GM21723 (cell line): ENCODE data around the gene PRKAG3.

ENCODE experiments used
- ATAC-seq: cut with Tn5 transposase; IDR thresholded peaks from one replicate; pipeline ENCODE4 v1.9.1; 2021; ENCODE audit warnings: mild to moderate bottlenecking, moderate library complexity; ENCODE audit not compliant: unreplicated experiment

The PRKAG3 gene

GRCh38 chr2:218831378-218831990, at the start of gene PRKAG3:
TSS of gene PRKAG3 (minus strand) at chr2:218831803.
- no peak for ATAC-seq

GRCh38 chr2:218880859-218881594, 49.4 kb upstream of the PRKAG3 start:
- no peak for ATAC-seq

- ATAC-seq: peak; percentile 74
Measured at GRCh38 chr2:218880102-218880858, 48.7 kb upstream of the PRKAG3 start, which contains the start of gene WNT10A. TSS of gene WNT10A (plus strand) at chr2:218880852. CDS start at chr2:218880996, 144 bp downstream.

GRCh38 chr2:218879776-218880101, 48.1 kb upstream of the PRKAG3 start:
- no peak for ATAC-seq

DNA sequence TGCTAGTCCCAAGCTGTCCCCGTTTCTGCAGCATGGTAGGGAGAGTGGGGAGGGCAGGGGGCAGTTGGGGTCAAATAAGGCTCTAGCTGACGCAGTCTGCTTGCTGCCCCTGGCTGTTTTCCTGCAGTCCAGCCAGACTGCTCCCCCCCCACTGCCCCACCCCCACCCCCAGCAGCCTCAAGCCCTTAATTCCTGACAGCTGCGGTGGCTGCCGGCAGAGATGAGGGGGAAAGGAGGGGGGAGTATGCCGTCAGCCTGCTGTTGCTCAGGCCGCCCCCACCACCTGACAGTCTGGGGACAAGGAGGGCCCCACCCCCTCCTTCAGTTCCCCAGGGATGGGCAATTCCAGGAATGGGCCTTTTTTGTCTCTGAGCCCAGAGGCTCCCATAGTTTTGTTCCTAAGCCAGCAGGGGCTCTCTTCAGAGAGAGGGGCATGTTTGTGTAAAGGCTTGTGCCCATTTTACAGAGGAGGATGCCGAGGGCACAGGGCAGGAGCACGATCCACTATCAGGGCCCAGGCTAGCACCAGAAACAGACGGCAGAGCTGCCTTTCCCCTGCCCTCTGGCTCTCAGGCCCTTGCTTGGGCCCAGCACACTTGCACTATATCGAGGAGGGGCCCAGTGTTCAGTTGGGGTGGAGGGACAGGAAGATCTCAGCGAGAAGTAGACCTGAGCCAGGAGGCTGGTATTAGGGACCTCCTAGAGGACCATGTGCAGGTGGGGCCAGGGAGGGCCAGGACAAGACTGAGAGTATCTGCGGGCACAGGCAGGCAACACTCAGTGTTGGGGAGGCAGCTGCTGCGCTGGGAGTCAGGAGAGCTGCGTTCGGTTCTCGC, 47.5 kb upstream of the PRKAG3 start:
- no peak for ATAC-seq

DNA sequence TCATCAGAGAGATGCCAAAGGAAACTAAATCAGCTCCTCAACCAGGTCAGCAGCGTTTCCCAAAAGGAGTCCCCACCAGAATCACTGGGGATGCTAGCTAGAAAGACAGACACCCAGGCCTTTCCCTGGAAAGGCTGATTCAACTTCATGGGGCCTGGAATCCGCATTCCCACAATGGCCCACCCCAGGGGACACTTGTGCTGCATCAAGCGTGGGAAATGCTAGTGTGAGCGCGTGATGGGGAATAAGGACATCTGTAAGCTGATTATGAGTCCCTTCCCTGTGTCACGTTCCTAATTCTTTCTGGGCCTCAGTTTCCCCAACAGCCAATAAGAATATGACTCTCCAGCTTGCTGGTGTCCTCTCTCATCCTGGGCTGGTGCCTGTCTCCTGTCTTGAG, 46.9 kb upstream of the PRKAG3 start:
- no peak for ATAC-seq

DNA sequence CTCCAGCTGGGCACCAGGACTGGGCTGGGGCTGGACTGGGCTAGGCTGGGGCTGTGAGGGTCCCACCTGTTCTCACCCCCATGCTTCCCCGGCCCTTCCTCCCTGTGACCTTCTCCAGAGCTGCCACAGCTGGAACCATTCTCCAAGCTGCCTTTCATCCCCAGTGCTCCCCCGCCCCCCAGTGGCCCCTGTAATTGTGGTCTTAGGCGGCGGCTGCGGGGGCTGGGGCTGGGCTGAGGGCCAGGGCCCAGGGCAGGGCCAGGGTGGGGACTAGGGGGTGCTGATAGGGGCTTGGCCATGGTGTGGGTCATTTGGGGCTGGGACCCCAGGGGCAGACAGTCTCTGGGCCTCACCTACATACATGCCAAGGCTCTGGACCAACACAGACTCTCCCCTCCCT, 46.3 kb upstream of the PRKAG3 start:
- no peak for ATAC-seq

- no peak for ATAC-seq
Measured at GRCh38 chr2:218877331-218877730, 45.7 kb upstream of the PRKAG3 start.

DNA sequence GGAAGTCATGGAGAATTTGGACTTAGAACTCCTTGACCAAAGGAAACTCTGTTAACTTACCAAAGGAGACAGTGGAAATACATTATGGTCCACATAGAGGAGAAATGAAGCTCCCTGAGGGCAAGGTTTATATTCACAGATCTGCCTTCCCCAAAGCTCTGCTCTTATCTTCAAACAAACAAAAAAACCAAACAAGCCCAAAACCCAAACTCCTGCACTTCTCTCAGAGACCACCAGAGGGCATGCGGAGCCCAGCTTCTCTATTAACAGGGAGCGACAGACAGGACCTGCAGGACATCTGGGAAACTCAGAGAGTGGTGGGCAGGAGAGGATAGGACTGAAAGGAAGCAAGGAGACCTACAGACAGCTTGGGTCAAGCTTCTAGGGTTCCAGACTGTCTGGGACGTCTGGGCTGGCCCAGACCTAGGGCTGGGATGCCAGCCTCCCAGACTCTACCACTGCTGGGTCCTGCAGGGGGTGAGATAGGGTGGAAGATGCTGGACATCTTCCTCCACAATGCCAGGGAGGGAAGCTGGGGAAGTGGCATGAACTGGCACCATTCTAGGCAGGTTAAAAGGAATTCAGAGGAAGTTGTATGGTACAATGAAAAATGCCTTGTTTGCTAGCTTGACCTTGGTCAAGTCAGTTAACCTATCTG, 45.1 kb upstream of the PRKAG3 start:
- no peak for ATAC-seq

DNA sequence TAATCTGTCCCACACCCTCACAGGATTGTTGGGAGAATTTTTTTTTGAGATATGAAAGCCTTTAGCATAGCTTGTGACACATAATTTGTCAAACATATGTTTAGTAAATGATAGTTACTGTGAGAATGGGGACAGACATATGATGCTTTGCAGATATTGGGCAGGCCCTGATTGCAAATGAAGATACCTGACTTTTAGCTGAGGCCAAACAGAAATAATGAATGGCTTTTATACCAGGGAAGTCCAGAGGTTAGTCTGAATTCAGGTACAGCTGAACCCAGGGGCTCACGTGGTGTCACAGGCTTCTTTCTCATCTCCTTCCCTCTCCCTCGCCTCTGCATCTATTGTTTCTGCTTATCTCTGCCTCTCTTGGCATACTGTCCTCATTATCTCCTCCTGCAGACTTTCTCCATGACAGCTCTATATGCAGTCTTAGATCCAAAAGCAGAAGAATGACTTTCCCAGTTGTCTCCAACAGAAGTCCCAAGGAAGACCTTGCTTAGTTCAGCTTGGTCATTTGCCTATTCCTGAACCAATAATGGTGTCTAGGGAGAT, 44.2 kb upstream of the PRKAG3 start:
- ATAC-seq: no peak

- ATAC-seq: no peak
Measured at GRCh38 chr2:218873359-218874194, 42.0 kb upstream of the PRKAG3 start.

- ATAC-seq: no peak
Measured at GRCh38 chr2:218872645-218873358, 41.2 kb upstream of the PRKAG3 start.

- no peak for ATAC-seq
Measured at GRCh38 chr2:218871345-218872302, 40.0 kb upstream of the PRKAG3 start.

GRCh38 chr2:218870984-218871344, 39.4 kb upstream of the PRKAG3 start:
- ATAC-seq: no peak

GRCh38 chr2:218869064-218869463, 37.5 kb upstream of the PRKAG3 start:
- ATAC-seq: no peak

- no peak for ATAC-seq
Measured at GRCh38 chr2:218867900-218868299, 36.3 kb upstream of the PRKAG3 start.

- no peak for ATAC-seq
Measured at GRCh38 chr2:218865999-218866398, 34.4 kb upstream of the PRKAG3 start.

DNA sequence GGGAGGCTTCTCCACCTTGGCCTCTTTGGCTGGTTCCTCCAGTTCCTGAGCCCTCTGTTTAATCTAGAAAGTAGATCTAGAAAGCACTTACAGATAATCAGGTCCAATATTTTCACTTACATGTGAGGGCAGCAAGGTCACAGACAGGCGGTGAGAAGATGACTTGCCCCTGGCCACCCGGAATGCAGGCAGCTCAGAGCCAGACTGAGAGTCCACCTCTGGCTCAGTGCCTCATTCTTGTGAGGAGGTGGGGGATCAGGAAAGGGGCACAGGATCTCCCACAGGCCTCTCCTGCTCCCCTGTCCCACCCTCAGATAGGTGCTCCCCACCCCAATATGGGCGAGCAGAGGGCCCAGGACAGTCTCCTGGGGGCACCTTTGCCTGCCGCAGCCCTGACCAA, 33.8 kb upstream of the PRKAG3 start:
- ATAC-seq: no peak
